Mesendoderm (in vitro differentiated cells): ENCODE results near the gene CDH12.

Experiments used
- DNase-seq: peaks from one replicate; pipeline ENCODE4 v3.0.0; 2013
- H2AK5ac ChIP-seq: 2 replicates; pipeline ENCODE4 v1.6.1; 2013; ENCODE audit warnings: low read length, inconsistent platforms
- H2BK120ac ChIP-seq: 2 replicates; pipeline ENCODE4 v1.6.1; 2013; ENCODE audit warnings: low read depth, mild to moderate bottlenecking, low read length, moderate library complexity, mixed read lengths
- H2BK15ac ChIP-seq: replicated peaks from 2 replicates; pipeline ENCODE4 v1.6.1; 2013; ENCODE audit warnings: low read depth, mild to moderate bottlenecking, moderate library complexity
- H2BK5ac ChIP-seq: 2 replicates; pipeline ENCODE4 v1.6.1; 2013; ENCODE audit warnings: low read length, inconsistent platforms
- H3K18ac ChIP-seq: 2 replicates; pipeline ENCODE4 v1.6.1; 2013; ENCODE audit warnings: mild to moderate bottlenecking, low read length, mixed read lengths
- H3K23ac ChIP-seq: one replicate; pipeline ENCODE4 v1.6.1; 2013; ENCODE audit warnings: low read length
- H3K27ac ChIP-seq: 2 replicates; pipeline ENCODE4 v1.5.1; 2013; ENCODE audit warnings: low read depth, mild to moderate bottlenecking, inconsistent platforms, low read length, moderate library complexity
- H3K27me3 ChIP-seq: 2 replicates; pipeline ENCODE4 v1.6.1; 2013; ENCODE audit warnings: low read length, control low read depth, mild to moderate bottlenecking, inconsistent platforms; ENCODE audit not compliant: insufficient read depth, poor library complexity
- H3K36me3 ChIP-seq: 2 replicates; pipeline ENCODE4 v1.6.1; 2013; ENCODE audit warnings: low read length, inconsistent platforms; ENCODE audit not compliant: control insufficient read depth, insufficient read depth
- H3K4ac ChIP-seq: one replicate; pipeline ENCODE4 v1.6.1; 2013; ENCODE audit warnings: low read depth, mild to moderate bottlenecking, low read length, moderate library complexity
- H3K4me1 ChIP-seq: 2 replicates; pipeline ENCODE4 v1.6.1; 2013; ENCODE audit warnings: low read depth, low read length, inconsistent platforms; ENCODE audit not compliant: control insufficient read depth
- H3K4me2 ChIP-seq: 2 replicates; pipeline ENCODE4 v1.6.1; 2013; ENCODE audit warnings: low read length
- H3K4me3 ChIP-seq: 2 replicates; pipeline ENCODE4 v1.5.1; 2013; ENCODE audit warnings: mild to moderate bottlenecking, low read length
- H3K56ac ChIP-seq: one replicate; pipeline ENCODE4 v1.6.1; 2013; ENCODE audit warnings: low read length
- H3K79me1 ChIP-seq: 2 replicates; pipeline ENCODE4 v1.6.1; 2013; ENCODE audit warnings: low read length, inconsistent platforms
- H3K79me2 ChIP-seq: 2 replicates; pipeline ENCODE4 v1.6.1; 2013; ENCODE audit warnings: mild to moderate bottlenecking, low read length; ENCODE audit not compliant: control insufficient read depth, insufficient read depth
- H3K9ac ChIP-seq: 2 replicates; pipeline ENCODE4 v1.6.1; 2013; ENCODE audit warnings: low read length, inconsistent platforms
- H4K5ac ChIP-seq: one replicate; pipeline ENCODE4 v1.6.1; 2013; ENCODE audit warnings: low read length
- H4K8ac ChIP-seq: one replicate; pipeline ENCODE4 v1.6.1; 2013; ENCODE audit warnings: low read depth, mild to moderate bottlenecking, control low read depth, low read length, moderate library complexity
- WGBS: extraction: QIAGEN DNeasy Blood & Tissue Kit; methylation state at CpG from one replicate; pipeline ENCODE4 v1.1.7; 2013; ENCODE audit warnings: low lambda C conversion rate, missing lambda C conversion rate; ENCODE audit not compliant: insufficient coverage; ENCODE audit errors: extremely low coverage; 5-methylcytosine and 5-hydroxymethylcytosine counted together

Gene CDH12

GRCh38 chr5:22488427-22488826 lies 364.7 kb downstream of the CDH12 start:
- H3K23ac ChIP-seq: no peak overlapping the region

GRCh38 chr5:22480305-22480704 lies 372.8 kb downstream of the CDH12 start:
- H3K4ac ChIP-seq: no peak overlapping the region
- no peaks in the 10 kb centered on the region for H3K79me2 ChIP-seq
- H3K56ac ChIP-seq: no peak overlapping the region
- H4K5ac ChIP-seq: no peak overlapping the region
- H3K4me1 ChIP-seq: no peaks in the 10 kb centered on the region
- H2BK5ac ChIP-seq: no peak overlapping the region
- no peak overlapping the region for H3K18ac ChIP-seq
- WGBS: no CpG with 5 or more reads among the region's 5 CpGs
- H2BK120ac ChIP-seq: no peak overlapping the region
- H3K4me3 ChIP-seq: no peak overlapping the region
- no peak overlapping the region for H3K9ac ChIP-seq
- no peak overlapping the region for H3K23ac ChIP-seq
- no peaks in the 10 kb centered on the region for H3K79me1 ChIP-seq
- no peak for DNase-seq
- no peak overlapping the region for H2AK5ac ChIP-seq
- no peak overlapping the region for H2BK15ac ChIP-seq
- no peak overlapping the region for H4K8ac ChIP-seq
- no peaks in the 10 kb centered on the region for H3K27me3 ChIP-seq
- H3K36me3 ChIP-seq: no peaks in the 10 kb centered on the region
- no peak overlapping the region for H3K27ac ChIP-seq
- H3K4me2 ChIP-seq: no peak overlapping the region

More at GRCh38 chr5:22488427-22488826, 364.7 kb downstream of the CDH12 start:
- no peak overlapping the region for H3K27ac ChIP-seq
- H3K4me1 ChIP-seq: no peaks in the 10 kb centered on the region
- no peaks in the 10 kb centered on the region for H3K36me3 ChIP-seq
- no peak overlapping the region for H4K8ac ChIP-seq
- H4K5ac ChIP-seq: no peak overlapping the region
- no peaks in the 10 kb centered on the region for H3K79me2 ChIP-seq
- no peak overlapping the region for H3K18ac ChIP-seq
- no peak overlapping the region for H3K4ac ChIP-seq
- H3K56ac ChIP-seq: no peak overlapping the region
- DNase-seq: no peak
- H2AK5ac ChIP-seq: no peak overlapping the region
- no peak overlapping the region for H2BK5ac ChIP-seq
- no peak overlapping the region for H2BK120ac ChIP-seq
- no peak overlapping the region for H3K4me2 ChIP-seq
- H3K27me3 ChIP-seq: no peaks in the 10 kb centered on the region
- H3K9ac ChIP-seq: no peak overlapping the region
- no peaks in the 10 kb centered on the region for H3K79me1 ChIP-seq
- H2BK15ac ChIP-seq: no peak overlapping the region
- H3K4me3 ChIP-seq: no peak overlapping the region

GRCh38 chr5:22473886-22474285 lies 379.3 kb downstream of the CDH12 start:
- no peaks in the 10 kb centered on the region for H3K36me3 ChIP-seq
- H2BK5ac ChIP-seq: no peak overlapping the region
- no peaks in the 10 kb centered on the region for H3K79me1 ChIP-seq
- no peak for DNase-seq
- no peak overlapping the region for H4K5ac ChIP-seq
- no peak overlapping the region for H3K56ac ChIP-seq
- H2BK120ac ChIP-seq: no peak overlapping the region
- no peak overlapping the region for H3K18ac ChIP-seq
- H4K8ac ChIP-seq: no peak overlapping the region
- H3K79me2 ChIP-seq: no peaks in the 10 kb centered on the region
- no peaks in the 10 kb centered on the region for H3K4me1 ChIP-seq
- no peak overlapping the region for H3K27ac ChIP-seq
- WGBS: no CpG with 5 or more reads among the region's 2 CpGs
- H3K4ac ChIP-seq: no peak overlapping the region
- H3K9ac ChIP-seq: no peak overlapping the region
- H3K23ac ChIP-seq: no peak overlapping the region
- no peak overlapping the region for H3K4me3 ChIP-seq
- H2BK15ac ChIP-seq: no peak overlapping the region
- no peaks in the 10 kb centered on the region for H3K27me3 ChIP-seq
- no peak overlapping the region for H2AK5ac ChIP-seq
- H3K4me2 ChIP-seq: no peak overlapping the region

- DNase-seq: no peak
- WGBS: no CpG with 5 or more reads among the region's 2 CpGs
- no peak overlapping the region for H3K56ac ChIP-seq
- no peak overlapping the region for H3K23ac ChIP-seq
- H3K79me1 ChIP-seq: no peaks in the 10 kb centered on the region
- H2BK15ac ChIP-seq: no peak overlapping the region
- no peaks in the 10 kb centered on the region for H3K4me1 ChIP-seq
- no peak overlapping the region for H3K4ac ChIP-seq
- no peak overlapping the region for H3K9ac ChIP-seq
- H4K5ac ChIP-seq: no peak overlapping the region
- no peak overlapping the region for H3K4me3 ChIP-seq
- H2AK5ac ChIP-seq: no peak overlapping the region
- H3K4me2 ChIP-seq: no peak overlapping the region
- H2BK5ac ChIP-seq: no peak overlapping the region
- H3K18ac ChIP-seq: no peak overlapping the region
- no peaks in the 10 kb centered on the region for H3K27me3 ChIP-seq
- H3K79me2 ChIP-seq: no peaks in the 10 kb centered on the region
- H3K36me3 ChIP-seq: no peaks in the 10 kb centered on the region
- H2BK120ac ChIP-seq: no peak overlapping the region
- no peak overlapping the region for H4K8ac ChIP-seq
- no peak overlapping the region for H3K27ac ChIP-seq
Observed at GRCh38 chr5:22471154-22471553, 382.0 kb downstream of the CDH12 start.

GRCh38 chr5:22470408-22470807 lies 382.7 kb downstream of the CDH12 start:
- H3K27ac ChIP-seq: no peak overlapping the region
- no peaks in the 10 kb centered on the region for H3K79me1 ChIP-seq
- DNase-seq: no peak
- H3K4ac ChIP-seq: no peak overlapping the region
- no peak overlapping the region for H3K9ac ChIP-seq
- H3K18ac ChIP-seq: no peak overlapping the region
- H2BK5ac ChIP-seq: no peak overlapping the region
- H4K5ac ChIP-seq: no peak overlapping the region
- no peaks in the 10 kb centered on the region for H3K36me3 ChIP-seq
- H3K27me3 ChIP-seq: no peaks in the 10 kb centered on the region
- no peak overlapping the region for H2BK120ac ChIP-seq
- no peak overlapping the region for H3K56ac ChIP-seq
- no CpG with 5 or more reads among the region's 3 CpGs for WGBS
- H2BK15ac ChIP-seq: no peak overlapping the region
- H3K4me3 ChIP-seq: no peak overlapping the region
- H2AK5ac ChIP-seq: no peak overlapping the region
- H3K4me1 ChIP-seq: no peaks in the 10 kb centered on the region
- H4K8ac ChIP-seq: no peak overlapping the region
- H3K4me2 ChIP-seq: no peak overlapping the region
- no peak overlapping the region for H3K23ac ChIP-seq
- H3K79me2 ChIP-seq: no peaks in the 10 kb centered on the region

- no CpG with 5 or more reads among the region's 1 CpG for WGBS
- H3K79me2 ChIP-seq: no peaks in the 10 kb centered on the region
- no peak overlapping the region for H2BK15ac ChIP-seq
- H3K4ac ChIP-seq: no peak overlapping the region
- no peak overlapping the region for H3K4me2 ChIP-seq
- no peak overlapping the region for H3K27ac ChIP-seq
- no peaks in the 10 kb centered on the region for H3K79me1 ChIP-seq
- no peak overlapping the region for H3K23ac ChIP-seq
- H3K27me3 ChIP-seq: no peaks in the 10 kb centered on the region
- H4K8ac ChIP-seq: no peak overlapping the region
- H2BK120ac ChIP-seq: no peak overlapping the region
- no peaks in the 10 kb centered on the region for H3K36me3 ChIP-seq
- H3K9ac ChIP-seq: no peak overlapping the region
- H3K18ac ChIP-seq: no peak overlapping the region
- DNase-seq: no peak
- no peak overlapping the region for H3K56ac ChIP-seq
- H2BK5ac ChIP-seq: no peak overlapping the region
- H4K5ac ChIP-seq: no peak overlapping the region
- H3K4me3 ChIP-seq: no peak overlapping the region
- no peaks in the 10 kb centered on the region for H3K4me1 ChIP-seq
- no peak overlapping the region for H2AK5ac ChIP-seq
Observed at GRCh38 chr5:22465616-22466015, 387.5 kb downstream of the CDH12 start.
